Epithelial cell of esophagus (primary cell): ENCODE data around the gene PPM1B.
"Not testable (repeated sequence)": the region's sequence is repeated elsewhere in the genome, so short reads cannot be mapped to it uniquely, and the experiment has no call there.

ENCODE experiments used
- DNase-seq: peaks from one replicate; pipeline ENCODE4 v3.0.0; 2010; ENCODE audit warnings: low read depth
- H3K4me3 ChIP-seq: 2 replicates; pipeline ENCODE4 v1.5.1; 2011; ENCODE audit warnings: mild to moderate bottlenecking, low read length, control low read depth
- TF ChIP-seq, protein P1 (sequence below): IDR thresholded peaks from 2 replicates; pipeline ENCODE4 v1.5.1; 2011; ENCODE audit warnings: low read depth, mild to moderate bottlenecking, low read length, control low read depth, inconsistent platforms; ENCODE audit not compliant: insufficient read depth; ENCODE audit errors: missing control alignments

Gene PPM1B

DNA sequence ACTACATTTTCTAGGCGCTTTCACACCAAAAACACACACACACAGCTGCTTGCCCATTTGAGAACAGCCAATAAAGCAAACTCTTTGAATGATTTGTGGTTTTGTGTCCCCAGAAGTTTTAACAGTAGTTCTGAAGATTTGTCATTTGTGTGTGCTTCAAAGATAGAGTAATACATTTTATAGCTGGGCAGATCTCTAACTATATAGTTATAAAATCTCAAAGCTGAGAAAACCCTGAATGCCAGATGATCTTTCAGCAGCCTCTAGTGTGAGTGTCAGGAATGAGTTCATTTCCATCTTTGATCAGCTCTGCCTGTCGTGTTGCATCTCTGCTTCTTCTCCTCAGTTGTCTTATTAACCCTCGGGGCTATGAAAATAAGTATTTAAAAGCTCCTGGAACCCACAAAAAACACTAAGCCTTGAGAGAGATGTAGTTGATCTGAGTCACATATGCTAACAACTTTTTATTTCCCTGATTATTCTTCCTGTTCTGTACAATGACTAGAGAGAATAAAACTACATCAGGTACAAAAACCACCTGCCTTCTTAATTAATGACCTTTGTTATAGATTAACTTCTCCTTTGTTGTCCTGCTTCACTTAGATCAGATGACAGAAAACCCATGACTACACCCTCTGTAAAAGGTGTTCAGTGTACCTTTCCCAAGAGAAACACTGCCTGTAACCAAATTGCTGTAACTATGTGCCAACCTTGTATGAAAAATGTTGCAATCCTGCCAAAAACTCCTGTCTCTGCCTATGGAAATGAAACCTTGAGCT, 76.6 kb downstream of the PPM1B start:
- TF ChIP-seq, protein P1, sequence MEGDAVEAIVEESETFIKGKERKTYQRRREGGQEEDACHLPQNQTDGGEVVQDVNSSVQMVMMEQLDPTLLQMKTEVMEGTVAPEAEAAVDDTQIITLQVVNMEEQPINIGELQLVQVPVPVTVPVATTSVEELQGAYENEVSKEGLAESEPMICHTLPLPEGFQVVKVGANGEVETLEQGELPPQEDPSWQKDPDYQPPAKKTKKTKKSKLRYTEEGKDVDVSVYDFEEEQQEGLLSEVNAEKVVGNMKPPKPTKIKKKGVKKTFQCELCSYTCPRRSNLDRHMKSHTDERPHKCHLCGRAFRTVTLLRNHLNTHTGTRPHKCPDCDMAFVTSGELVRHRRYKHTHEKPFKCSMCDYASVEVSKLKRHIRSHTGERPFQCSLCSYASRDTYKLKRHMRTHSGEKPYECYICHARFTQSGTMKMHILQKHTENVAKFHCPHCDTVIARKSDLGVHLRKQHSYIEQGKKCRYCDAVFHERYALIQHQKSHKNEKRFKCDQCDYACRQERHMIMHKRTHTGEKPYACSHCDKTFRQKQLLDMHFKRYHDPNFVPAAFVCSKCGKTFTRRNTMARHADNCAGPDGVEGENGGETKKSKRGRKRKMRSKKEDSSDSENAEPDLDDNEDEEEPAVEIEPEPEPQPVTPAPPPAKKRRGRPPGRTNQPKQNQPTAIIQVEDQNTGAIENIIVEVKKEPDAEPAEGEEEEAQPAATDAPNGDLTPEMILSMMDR: no peak
- no peak overlapping the region for H3K4me3 ChIP-seq
- DNase-seq: peak; percentile 48

DNA sequence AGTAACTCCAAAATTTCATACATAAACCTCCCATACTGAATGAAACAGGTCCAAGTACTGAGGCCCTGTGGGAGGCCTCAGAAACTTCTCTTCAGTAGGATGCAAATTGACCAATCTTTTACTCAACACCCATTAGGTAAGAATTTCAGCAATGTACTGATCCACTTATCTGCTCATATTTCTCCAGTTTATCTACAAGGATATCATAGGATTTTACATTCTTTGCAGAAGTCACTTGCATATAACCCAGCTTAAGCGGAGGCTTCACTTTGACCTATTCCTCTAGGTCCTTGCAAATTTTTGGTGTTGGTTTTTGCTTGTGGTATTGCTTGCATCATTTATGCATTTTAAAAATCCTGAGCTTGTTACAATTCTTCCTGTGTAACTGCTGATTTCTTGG, 77.8 kb downstream of the PPM1B start:
- H3K4me3 ChIP-seq: no peak overlapping the region
- TF ChIP-seq, protein P1: no peak
- no peak for DNase-seq

DNA sequence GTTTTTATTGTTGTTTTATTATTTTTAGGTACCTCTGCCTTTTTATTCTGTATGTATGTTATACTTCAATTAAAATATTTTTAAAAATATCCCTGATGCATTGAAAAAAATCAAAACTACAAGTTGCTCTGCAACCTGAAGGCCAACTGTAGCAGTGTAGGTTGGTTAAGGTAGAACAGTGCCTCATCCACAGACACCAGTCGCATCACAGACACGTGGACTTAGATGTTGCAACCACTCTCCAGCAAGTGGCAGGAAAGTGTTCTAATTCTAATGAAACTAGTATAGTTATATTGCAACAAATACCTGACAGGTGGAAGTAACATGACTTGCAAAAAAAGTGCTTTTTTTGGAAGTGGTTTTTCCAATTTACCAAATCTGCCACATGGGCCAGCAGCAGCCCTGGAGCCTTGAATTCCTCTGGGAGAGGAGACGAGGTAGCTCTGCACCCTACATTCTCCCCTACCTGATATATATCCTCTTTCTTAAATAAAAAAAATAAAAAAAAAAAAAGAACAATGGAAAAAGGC, 78.2 kb downstream of the PPM1B start:
- no peak for DNase-seq
- H3K4me3 ChIP-seq: no peak overlapping the region
- TF ChIP-seq, protein P1: no peak

DNA sequence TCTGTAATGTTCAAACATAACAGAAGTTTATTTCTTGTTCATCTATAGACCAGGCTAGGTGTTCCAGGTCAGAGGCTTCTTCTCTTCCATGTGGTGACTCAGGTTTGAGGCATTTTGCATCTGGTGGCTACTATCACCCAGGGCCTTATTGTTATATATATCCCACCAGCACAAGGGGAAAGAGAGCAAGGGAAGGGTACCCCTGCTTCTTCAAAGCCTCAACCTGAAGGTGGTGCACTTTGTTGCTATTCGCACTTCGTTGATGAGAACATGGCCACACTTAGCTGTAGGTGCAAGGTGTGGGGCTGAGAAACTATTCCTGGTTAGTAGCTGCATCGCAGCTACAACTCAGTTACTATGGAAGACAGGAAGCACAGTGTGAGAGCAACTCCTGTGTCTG, 79.2 kb downstream of the PPM1B start:
- DNase-seq: no peak
- H3K4me3 ChIP-seq: no peak overlapping the region
- TF ChIP-seq, protein P1: no peak

DNA sequence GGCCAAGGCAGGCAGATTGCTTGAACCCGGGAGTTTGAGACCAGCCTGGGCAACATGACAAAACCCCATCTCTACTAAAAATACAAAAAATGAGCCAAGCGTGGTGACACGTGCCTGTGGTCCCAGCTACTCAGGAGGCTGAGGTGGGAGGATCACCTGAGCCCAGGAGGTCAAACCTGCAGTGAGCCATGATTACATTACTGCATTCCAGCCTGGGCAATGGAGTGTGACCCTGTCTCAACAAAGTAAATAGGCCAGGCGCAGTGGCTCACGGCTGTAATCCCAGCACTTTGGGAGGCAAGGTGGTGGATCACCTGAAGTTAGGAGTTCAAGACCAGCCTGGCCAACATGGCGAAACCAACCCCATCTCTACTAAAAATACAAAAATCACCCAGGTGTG, 80.6 kb downstream of the PPM1B start:
- not testable (repeated sequence) for H3K4me3 ChIP-seq, DNase-seq

DNA sequence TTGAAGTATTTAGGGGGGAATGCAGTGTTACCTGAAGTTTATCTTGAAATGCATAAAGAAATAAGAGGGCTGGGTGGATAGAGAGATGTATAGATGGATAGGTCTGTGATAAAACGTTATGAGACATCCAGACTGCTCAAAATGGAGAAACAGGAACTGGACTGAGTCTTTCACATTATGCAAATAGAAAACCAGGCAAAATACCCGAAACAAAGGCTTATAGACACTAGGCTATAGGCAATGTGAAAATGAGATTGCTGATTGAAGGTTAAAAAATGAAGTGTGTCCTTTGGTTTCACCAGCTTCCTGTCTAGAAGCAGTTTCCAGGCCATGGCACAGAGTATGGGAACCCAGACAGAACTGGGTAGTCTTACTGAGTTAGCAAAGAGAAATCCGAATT, 81.7 kb downstream of the PPM1B start:
- TF ChIP-seq, protein P1: no peak
- no peak for DNase-seq
- no peak overlapping the region for H3K4me3 ChIP-seq

DNA sequence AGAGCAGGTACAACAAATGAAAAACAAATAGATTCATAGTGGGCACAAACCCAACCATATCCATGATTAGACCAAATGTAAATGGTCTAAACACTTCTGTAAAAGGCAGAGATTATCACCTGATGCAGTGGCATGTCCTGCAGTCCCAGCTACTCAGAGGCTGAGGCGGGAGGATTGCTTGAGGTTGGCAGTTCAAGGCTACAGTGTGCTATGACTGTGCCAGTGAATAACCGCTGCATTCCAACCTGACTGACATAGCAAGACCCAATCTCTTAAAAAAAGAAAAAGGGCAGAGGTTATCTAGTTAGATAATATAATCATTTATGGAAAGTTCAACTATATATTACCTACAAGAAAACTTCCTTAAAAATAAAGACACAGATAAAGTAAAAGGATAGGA, 85.3 kb downstream of the PPM1B start:
- DNase-seq: no peak
- TF ChIP-seq, protein P1: no peak
- no peak overlapping the region for H3K4me3 ChIP-seq

DNA sequence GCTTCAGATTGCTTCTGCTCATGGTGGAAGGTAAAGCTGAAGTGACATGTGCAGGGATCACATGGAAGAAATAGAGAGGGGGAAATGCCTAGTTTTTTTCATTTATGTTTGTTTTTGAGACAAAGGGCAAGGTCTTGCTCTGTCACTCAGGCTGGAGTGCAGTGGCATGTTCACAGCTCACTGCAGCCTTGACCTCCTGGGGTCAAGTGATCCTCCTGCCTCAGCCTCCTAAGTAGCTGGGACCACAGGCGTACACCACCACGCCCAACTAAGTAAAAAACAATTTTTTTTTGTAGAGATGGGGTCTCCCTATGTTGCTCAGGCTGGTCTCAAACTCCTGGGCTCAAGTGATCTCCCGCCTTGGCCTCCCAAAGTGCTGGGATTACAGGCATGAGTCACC, 87.0 kb downstream of the PPM1B start:
- H3K4me3 ChIP-seq, DNase-seq: not testable (repeated sequence)

DNA sequence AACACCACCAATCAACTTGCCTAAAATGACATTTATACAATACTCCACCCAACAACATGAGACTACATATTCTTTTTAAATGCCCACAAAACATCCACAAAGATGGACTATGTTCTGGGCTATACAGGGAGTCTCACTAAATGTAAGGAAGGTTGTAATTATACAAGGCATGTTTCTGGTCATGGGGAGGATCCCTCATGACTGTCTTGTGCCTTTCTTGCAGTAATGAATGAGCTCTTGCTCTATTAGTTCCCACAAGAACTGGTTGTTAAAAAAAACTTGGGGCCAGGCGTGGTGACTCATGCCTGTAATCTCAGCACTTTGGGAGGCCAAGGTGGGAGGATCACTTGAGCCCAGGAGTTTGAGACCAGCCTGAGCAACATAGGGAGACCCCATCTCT, 89.1 kb downstream of the PPM1B start:
- not testable (repeated sequence) for H3K4me3 ChIP-seq, DNase-seq
